AG10803 (cell line): ENCODE measurements around the gene PNPLA4.

ENCODE experiments used
- DNase-seq: peaks from one replicate; pipeline ENCODE4 v3.0.0; 2010; ENCODE audit warnings: low read depth
- H3K4me3 ChIP-seq: 2 replicates; pipeline ENCODE4 v1.5.1; 2011; ENCODE audit warnings: mild to moderate bottlenecking, low read length, control low read depth
- TF ChIP-seq, protein P1 (sequence below): conservative IDR thresholded peaks from 2 replicates; pipeline ENCODE4 v1.5.1; 2011; ENCODE audit warnings: mild to moderate bottlenecking, low read length, control low read depth, inconsistent platforms

PNPLA4 gene

GRCh38 chrX:7925867-7926472, 1.2 kb downstream of the PNPLA4 start:
- DNase-seq = peak; percentile 59
- no peak overlapping the region for H3K4me3 ChIP-seq
- TF ChIP-seq, protein P1, sequence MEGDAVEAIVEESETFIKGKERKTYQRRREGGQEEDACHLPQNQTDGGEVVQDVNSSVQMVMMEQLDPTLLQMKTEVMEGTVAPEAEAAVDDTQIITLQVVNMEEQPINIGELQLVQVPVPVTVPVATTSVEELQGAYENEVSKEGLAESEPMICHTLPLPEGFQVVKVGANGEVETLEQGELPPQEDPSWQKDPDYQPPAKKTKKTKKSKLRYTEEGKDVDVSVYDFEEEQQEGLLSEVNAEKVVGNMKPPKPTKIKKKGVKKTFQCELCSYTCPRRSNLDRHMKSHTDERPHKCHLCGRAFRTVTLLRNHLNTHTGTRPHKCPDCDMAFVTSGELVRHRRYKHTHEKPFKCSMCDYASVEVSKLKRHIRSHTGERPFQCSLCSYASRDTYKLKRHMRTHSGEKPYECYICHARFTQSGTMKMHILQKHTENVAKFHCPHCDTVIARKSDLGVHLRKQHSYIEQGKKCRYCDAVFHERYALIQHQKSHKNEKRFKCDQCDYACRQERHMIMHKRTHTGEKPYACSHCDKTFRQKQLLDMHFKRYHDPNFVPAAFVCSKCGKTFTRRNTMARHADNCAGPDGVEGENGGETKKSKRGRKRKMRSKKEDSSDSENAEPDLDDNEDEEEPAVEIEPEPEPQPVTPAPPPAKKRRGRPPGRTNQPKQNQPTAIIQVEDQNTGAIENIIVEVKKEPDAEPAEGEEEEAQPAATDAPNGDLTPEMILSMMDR = peak; percentile 77

DNA sequence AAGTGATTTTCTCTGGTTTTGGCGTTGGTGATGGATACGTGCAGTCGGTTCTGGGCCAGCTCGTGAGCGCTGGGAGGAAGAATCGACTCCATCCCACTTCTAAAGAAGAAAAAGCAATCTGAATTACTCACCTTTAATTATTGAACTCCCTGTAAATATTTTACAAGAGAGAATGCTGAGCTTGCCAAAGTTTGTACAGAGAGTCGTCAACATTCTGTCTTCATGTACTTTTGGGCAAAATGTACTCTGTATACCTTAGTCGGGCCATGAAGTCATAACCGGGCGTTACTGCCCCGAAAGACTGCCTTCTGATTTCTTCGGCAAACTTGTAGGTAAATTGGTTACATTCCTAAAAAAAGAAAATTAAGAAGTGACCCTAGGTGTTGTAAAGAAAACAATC, 5.5 kb downstream of the PNPLA4 start:
- TF ChIP-seq, protein P1 = no peak
- DNase-seq = no peak
- no peak overlapping the region for H3K4me3 ChIP-seq

GRCh38 chrX:7908821-7909220, 18.4 kb downstream of the PNPLA4 start:
- DNase-seq = no peak
- no peak overlapping the region for H3K4me3 ChIP-seq
- TF ChIP-seq, protein P1 = no peak

GRCh38 chrX:7904562-7904961, 22.7 kb downstream of the PNPLA4 start:
- H3K4me3 ChIP-seq = no peak overlapping the region
- peak; percentile 3 for DNase-seq
- TF ChIP-seq, protein P1 = no peak

GRCh38 chrX:7891928-7892327, 35.3 kb downstream of the PNPLA4 start:
- no peak for DNase-seq
- H3K4me3 ChIP-seq = no peak overlapping the region
- TF ChIP-seq, protein P1 = no peak

DNA sequence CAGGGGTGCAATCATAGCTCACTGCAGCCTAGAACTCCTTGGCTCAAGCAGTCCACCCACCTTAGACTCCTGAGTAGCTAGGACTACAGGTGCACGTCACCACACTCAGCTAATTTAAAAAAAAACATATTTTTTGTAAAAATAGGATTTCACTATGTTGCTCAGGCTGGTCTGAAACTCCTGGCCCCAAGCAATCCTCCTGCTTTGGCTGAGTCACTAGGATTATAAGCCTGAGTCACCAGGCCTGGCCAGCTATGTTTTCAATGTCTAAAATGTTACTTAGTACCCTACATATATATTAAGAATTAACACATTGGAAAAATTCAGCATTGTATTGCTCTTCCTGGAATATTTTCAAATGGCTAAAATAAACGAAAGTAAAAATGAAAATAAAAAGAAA, 37.5 kb downstream of the PNPLA4 start:
- no peak overlapping the region for H3K4me3 ChIP-seq
- TF ChIP-seq, protein P1 = no peak
- DNase-seq = peak; percentile 8

DNA sequence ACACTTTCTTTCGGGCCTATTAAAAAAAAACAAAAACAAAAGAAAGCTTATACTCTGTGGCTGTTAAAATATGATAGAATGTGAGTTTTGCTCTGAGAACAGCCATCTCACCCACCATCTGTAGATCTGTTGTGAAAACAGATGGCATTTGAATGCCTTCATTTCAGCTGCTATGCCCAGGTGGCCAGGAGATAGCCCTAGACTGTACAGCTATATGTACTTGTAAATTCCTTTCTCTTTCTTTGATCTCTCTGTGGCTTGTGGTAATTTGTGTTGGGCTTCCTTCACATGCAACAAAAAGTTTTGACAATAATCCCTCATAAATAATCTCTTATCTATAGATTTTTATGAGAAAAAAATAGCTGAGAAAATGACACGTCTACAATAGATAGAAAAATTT, 38.1 kb downstream of the PNPLA4 start:
- no peak overlapping the region for H3K4me3 ChIP-seq
- DNase-seq = no peak
- TF ChIP-seq, protein P1 = no peak
